Activated CD8-positive, alpha-beta memory T cell treated with anti-CD3 and anti-CD28 coated beads for 36 hours (primary cell): ENCODE results near the gene TUBA3D. TPM values are rescaled to one million over a fixed set of nuclear protein-coding genes. Genes with fewer than 3 reads are reported as not detected.
"Not testable (repeated sequence)": the region's sequence is repeated elsewhere in the genome, so short reads cannot be mapped to it uniquely, and the experiment has no call there.

Source experiments
- CTCF ChIA-PET: fragments of 350-600 bp; sonication (Branson Sonifier 250); formaldehyde crosslinking; loops from one replicate; lab custom pipeline; 2021; ENCODE audit warnings: antibody characterized with exemption; lab: Charles Lee
- POLR2A ChIA-PET: fragments of 350-600 bp; sonication (Branson Sonifier 250); formaldehyde crosslinking; loops from one replicate; lab custom pipeline; 2021; ENCODE audit warnings: antibody characterized with exemption; lab: Charles Lee
- total RNA-seq, 2 experiments: library from RNA; stranded (reverse); gene quantifications; one replicate each; pipeline ENCODE4 v1.2.3, GENCODE V29; 2021

Gene TUBA3D
- total RNA-seq, 2 experiments from 2014 or later: not detected

DNA sequence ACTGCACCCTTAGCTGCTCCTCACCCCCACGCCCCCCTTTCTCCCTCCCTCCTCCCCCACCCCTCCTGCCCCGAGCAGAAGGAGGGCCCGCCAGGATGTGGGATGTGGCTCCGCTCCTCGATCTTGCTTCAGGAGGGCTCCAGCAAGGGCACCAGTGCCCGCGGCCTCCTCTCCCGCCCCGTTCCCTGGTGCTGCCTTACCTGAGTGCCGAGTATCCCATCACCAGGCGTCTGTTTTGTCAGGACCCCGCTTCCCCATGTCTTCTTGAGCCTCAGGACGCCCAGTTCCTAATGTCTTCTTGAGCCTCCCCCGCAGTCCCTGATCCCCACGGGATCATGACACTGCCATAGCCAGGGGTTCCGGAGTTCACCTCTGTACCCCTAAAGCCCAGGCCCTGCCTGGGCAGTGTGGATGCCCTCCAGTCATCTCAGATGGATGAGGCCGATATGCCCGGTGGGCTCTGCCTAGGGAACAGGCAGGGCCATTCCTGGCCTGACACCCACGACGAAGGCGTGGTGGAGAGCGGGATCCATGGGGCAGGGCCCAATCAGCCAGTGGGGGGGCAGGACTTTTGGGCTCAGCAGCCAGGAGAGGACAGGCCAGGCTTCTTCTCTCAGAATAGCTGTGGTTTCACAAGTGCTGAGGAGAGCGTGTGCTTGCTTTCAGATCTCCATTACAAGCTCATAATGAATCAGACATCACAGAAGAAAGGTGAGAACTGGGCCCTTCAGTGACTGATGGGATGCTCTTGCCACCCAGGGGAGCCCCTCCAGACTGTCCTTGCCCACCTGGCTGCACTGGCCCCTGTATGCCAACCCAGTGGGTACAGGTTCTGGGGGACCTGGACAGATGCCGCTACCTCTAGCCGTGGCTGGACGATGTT, 53.3 kb downstream of the TUBA3D start:
- POLR2A ChIA-PET: interaction anchor here (1.0 kb wide), 1 partner anchor 36 kb away, joined by 3 read pairs; no protein-coding TSS in a partner anchor
- CTCF ChIA-PET: not testable (repeated sequence)

DNA sequence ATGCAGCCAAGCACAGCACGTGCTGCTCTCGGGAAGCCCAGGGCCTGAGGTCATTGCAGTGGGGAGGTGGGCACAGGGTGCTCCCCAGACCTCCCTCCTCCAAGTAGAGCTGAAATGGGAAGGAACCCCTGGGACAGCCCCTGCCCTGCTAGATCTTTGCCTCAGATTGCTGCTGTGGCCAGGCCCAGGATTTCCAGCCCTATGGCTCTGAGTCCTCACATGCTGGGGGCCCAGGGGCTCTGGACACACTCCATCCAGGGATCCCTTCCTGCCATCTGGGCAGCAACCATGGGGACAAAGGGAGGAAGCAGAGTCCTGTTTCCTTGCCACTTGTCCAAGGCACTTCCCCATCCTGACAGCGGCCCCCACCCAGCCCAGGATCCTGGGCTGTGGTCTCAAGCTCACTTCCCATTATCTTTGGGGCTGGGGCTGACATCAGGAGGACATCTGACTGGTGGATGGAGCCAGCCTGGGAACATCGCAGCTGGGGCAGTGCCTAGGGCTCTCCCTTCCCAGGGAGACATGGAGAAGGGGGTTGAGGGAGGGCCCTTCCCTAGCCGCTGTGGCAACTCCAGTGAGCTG, 54.0 kb downstream of the TUBA3D start:
- POLR2A ChIA-PET, CTCF ChIA-PET: not testable (repeated sequence)

DNA sequence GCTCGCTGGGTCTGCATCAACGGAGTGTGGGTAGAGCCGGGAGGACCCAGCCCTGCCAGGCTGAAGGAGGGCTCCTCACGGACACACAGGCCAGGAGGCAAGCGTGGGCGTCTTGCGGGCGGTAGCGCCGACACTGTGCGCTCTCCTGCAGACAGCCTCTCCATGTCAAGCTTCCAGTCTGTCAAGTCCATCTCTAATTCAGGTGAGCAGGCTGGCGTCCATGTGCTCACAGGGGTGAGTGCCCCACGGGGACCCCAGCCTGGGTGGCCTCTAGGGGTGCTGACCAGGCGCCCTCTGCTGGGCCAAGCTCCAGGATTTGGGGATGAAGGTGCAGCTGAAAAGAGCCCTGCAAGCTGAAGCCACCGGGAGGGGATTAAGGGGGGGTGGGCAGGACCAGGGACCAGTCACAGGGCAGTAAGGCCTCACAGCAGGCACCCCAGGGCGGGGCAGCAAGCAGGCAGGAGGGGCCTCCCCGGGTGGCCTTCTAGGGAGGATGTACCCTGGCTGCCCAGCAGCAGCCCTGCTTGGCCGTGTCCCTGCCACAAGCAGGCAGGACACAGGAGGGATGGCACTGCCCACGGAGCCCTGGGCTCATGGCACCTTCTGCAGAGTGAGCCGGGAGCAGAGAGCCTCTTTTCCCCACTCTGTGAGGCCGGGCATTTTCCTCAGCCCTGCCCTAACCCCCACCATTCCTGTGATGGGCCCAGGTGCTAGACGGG, 54.9 kb downstream of the TUBA3D start:
- CTCF ChIA-PET, POLR2A ChIA-PET: not testable (repeated sequence)

DNA sequence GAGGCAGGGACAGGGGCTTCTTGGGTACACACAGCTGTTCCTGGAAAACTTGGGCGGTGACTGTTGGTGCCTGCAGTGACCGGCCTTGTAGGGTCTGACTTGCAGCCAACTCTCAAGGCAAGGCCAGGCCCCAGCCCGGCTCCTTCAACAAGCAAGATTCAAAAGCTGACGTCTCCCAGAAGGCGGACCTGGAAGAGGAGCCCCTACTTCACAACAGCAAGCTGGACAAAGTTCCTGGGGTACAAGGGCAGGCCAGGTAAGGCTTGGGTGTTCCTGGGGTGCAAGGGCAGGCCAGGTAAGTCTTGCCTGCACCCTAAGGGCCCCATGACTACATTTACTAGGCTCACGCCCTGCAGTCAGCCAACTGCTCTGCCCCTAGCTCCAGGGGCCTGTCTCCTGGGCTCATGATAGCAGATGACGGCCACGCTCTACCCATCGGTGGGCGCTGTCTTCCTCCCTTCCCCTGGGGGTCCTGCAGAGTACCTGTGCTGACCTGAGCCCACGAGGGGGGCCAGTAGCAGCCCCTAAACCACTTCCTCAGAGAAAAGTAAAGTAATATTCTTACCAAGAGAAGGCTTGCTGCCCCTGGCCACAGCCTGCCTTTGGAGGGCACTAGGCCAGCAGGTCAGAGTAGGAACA, 55.7 kb downstream of the TUBA3D start:
- CTCF ChIA-PET, POLR2A ChIA-PET: not testable (repeated sequence)

Other genes starting within 250 kb of the TUBA3D start
- gene RAB6D, start 112.0 kb upstream of the TUBA3D start, total RNA-seq: not detected
- 100 to 1,000 TPM; 156 to 163 TPM for gene MZT2A, start 16.3 kb downstream of the TUBA3D start, total RNA-seq
- 1 to 10 TPM; 5.2 to 5.7 TPM for gene CCDC74A, start 51.8 kb downstream of the TUBA3D start, total RNA-seq